Ovary (tissue), 9 donors: ENCODE results near the gene SNRPE. TPM values are rescaled to one million over a fixed set of nuclear protein-coding genes. Genes with fewer than 3 reads are reported as not detected.

Experiments
- DNase-seq, 5 donors: peaks; one replicate each; pipeline ENCODE4 v3.0.0-alpha.2; 2019 to 2020
- H3K27ac ChIP-seq, 2 donors: fragments of 200-600 bp; one replicate each; pipeline versions ENCODE4 v1.5.1 to v1.8.0; 2019 to 2022
- H3K27me3 ChIP-seq: fragments of 200-600 bp; one replicate; pipeline ENCODE4 v1.8.0; 2022
- H3K36me3 ChIP-seq: fragments of 200-600 bp; sonication (generic); one replicate; pipeline ENCODE4 v1.5.1; 2019
- H3K4me1 ChIP-seq: one replicate; pipeline ENCODE4 v1.8.1; 2013; ENCODE audit warnings: mild to moderate bottlenecking, moderate library complexity; ENCODE audit not compliant: insufficient read depth
- H3K4me3 ChIP-seq: fragments of 200-600 bp; sonication (generic); one replicate; pipeline ENCODE4 v1.5.1; 2017
- H3K9me3 ChIP-seq, 2 donors: fragments of 200-600 bp in 1 of 2; sonication (generic) in 1 of 2; one replicate each; pipeline versions ENCODE4 v1.5.1 to v1.8.1; 2013 to 2019; ENCODE audit warnings: mild to moderate bottlenecking in 1 of 2, moderate library complexity in 1 of 2
- EP300 ChIP-seq: sonication (generic); formaldehyde crosslinking; IDR thresholded peaks from one replicate; pipeline ENCODE4 v1.6.1; 2017; ENCODE audit warnings: antibody characterized with exemption
- POLR2A ChIP-seq: fragments of 450-650 bp; IDR thresholded peaks from one replicate; pipeline ENCODE4 v1.6.1; 2017; ENCODE audit warnings: antibody characterized with exemption, mild to moderate bottlenecking, moderate library complexity
- WGBS, 3 donors: extraction: QIAGEN DNeasy Blood & Tissue Kit in 1 of 3; methylation state at CpG; one replicate each; pipeline versions ENCODE4 v1.1.5 to v1.1.7; 2013 to 2017; 5-methylcytosine and 5-hydroxymethylcytosine counted together
- intact Hi-C, 4 donors: fragments of 100-400 bp; cut with DNase I; formaldehyde crosslinking; loops; one replicate each; pipeline versions ENCODE4 v1.11.0 to v1.15.1; 2022 to 2023
- polyA plus RNA-seq, 2 donors: library from polyadenylated mRNA; stranded (reverse); fragments of 200-250 nt in 1 of 2; fragments of 350-450 nt in 1 of 2; fragmentation: Illumina TruSeq in 1 of 2; extraction: RNeasy Lipid Tissue Mini Kit (QIAGEN cat#74804) in 1 of 2; gene quantifications; one replicate each; pipeline ENCODE4 v1.2.3, GENCODE V29; 2013 to 2014
- total RNA-seq, 7 donors: library from RNA; depleted of rRNA in 2 of 7; stranded (reverse); fragments of >200 nt in 2 of 7; fragmentation: NEBNext Ultra II Directional in 3 of 7; extraction: Animal tissue kit (Norgen Biotek cat#: 25700) in 3 of 7; gene quantifications; one replicate each; pipeline versions ENCODE4 v1.1.0 to v1.2.4, GENCODE V29; 2016 to 2023
- TF ChIP-seq, protein P1 (sequence below), 3 donors: fragments of 450-650 bp in 2 of 3; fragments of 200-600 bp in 1 of 3; IDR thresholded peaks; one replicate each; pipeline versions ENCODE4 v1.5.1 to v1.8.0; 2016 to 2022; ENCODE audit warnings: antibody characterized with exemption in 3 of 3, mild to moderate bottlenecking in 1 of 3
- donor health status: DM: no; HTN: no; CAD: no; lungs with moderate emphysema.
- donor health status: DM: no; HTN: no; CAD: no.
- donor health status: Bipolar disorder and iron deficiency.
- donor health status: DM: yes; HTN: yes; CAD: no.
- donor health status: DM: no; HTN: no; CAD: no.
- donor health status: DM: yes; HTN: yes; CAD: no.

The SNRPE gene
- total and polyA plus RNA-seq, 9 donors = 72.5 to 168 (median 136) TPM

DNA sequence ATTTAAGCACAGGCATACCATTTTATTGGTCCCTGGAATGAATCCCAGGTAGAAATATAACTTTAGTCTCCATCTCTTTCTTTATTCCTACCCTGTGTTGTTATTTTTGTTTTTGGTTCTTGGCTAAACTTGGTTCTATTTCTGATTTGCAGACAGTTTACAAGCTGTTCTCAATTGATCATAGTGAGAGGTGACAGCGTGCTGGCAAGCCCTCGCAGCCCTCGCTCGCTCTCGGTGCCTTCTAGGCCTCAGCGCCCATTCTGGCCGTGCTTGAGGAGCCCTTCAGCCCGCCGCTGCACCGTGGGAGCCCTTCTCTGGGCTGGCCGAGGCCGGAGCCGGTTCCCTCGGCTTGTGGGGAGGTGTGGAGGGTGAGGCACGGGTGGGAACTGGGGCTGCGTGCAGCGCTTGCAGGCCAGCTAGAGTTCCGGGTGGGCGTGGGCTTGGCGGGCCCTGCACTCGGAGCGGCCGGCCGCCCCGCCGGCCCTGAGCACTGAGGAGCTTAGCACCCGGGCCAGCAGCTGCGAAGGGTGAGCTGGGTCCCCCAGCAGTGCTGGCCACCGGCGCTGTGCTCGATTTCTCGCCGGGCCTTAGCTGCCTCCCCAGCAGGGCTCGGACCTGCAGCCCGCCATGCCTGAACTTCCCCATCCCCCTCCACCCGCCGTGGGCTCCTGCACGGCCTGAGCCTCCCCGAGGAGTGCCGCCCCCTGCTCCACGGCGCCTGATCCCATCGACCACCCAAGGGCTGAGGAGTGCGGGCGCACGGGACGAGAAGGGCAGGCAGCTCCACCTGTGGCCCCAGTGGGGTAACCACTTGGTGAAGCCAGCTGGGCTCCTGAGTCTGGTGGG lies 38.7 kb downstream of the SNRPE start:
- H3K27ac ChIP-seq = no peak overlapping the region
- H3K9me3 ChIP-seq = no peaks in the 10 kb centered on the region
- no peaks in the 10 kb centered on the region for H3K36me3 ChIP-seq
- DNase-seq = no peak
- no peaks in the 10 kb centered on the region for H3K27me3 ChIP-seq
- TF ChIP-seq EP300 (no peak), POLR2A (no peak)
- TF ChIP-seq, protein P1, sequence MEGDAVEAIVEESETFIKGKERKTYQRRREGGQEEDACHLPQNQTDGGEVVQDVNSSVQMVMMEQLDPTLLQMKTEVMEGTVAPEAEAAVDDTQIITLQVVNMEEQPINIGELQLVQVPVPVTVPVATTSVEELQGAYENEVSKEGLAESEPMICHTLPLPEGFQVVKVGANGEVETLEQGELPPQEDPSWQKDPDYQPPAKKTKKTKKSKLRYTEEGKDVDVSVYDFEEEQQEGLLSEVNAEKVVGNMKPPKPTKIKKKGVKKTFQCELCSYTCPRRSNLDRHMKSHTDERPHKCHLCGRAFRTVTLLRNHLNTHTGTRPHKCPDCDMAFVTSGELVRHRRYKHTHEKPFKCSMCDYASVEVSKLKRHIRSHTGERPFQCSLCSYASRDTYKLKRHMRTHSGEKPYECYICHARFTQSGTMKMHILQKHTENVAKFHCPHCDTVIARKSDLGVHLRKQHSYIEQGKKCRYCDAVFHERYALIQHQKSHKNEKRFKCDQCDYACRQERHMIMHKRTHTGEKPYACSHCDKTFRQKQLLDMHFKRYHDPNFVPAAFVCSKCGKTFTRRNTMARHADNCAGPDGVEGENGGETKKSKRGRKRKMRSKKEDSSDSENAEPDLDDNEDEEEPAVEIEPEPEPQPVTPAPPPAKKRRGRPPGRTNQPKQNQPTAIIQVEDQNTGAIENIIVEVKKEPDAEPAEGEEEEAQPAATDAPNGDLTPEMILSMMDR (IDR thresholded peaks at IDR 0.05) = no peak
- intact Hi-C loops = no loop called here
- no peak overlapping the region for H3K4me3 ChIP-seq
- WGBS, 3 donors = 92 to 94% (median 93%) methylated on average over 36 to 47 of the region's 47 CpGs
- H3K4me1 ChIP-seq = no peaks in the 10 kb centered on the region

DNA sequence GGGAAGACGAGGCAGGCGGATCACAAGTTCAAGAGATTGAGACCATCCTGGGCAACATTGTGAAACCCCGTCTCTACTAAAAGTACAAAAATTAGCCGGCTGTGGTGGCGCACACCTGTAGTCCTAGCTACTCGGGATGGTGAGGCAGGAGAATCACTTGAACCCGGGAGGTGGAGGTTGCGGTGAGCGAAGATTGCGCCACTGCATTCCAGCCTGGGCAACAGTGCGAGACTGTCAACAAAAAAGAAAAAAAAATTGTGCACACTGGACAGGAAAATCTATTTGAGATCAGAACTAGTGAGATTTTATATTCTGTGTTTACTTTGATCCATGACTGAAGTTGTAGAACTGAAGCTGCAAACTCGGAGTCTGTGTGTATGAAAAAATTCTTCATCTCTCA lies 40.2 kb downstream of the SNRPE start:
- no peak for DNase-seq
- TF ChIP-seq, protein P1 (IDR thresholded peaks at IDR 0.05) = no peak
- TF ChIP-seq EP300 = no peak
- no peak for TF ChIP-seq POLR2A

DNA sequence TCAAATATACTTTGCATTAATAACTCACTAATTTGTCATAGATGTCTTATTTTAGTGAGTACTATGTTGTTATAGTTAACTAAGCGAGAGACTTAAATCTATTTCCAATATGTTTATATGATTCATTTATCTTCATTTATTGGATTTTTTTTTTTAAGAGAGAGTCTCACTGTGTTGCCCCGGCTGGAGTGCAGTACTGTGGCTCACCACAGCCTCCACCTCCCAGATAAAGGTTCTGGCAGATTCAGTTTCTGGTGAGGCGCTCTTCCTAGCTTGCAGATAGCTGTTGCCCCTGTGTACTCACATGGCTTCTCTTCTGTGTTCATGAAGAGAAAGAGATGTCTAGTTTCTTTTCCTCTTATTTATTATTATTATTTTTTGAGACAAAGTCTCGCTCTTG lies 43.9 kb downstream of the SNRPE start:
- TF ChIP-seq EP300 = no peak
- TF ChIP-seq POLR2A = no peak
- TF ChIP-seq, protein P1 (IDR thresholded peaks at IDR 0.05) = no peak
- 85 to 90% (median 89%) methylated on average over 4 of the region's 4 CpGs for WGBS, 3 donors
- H3K27ac ChIP-seq = no peak overlapping the region
- intact Hi-C loops = no loop called here
- DNase-seq = no peak
- no peak overlapping the region for H3K4me3 ChIP-seq
- H3K9me3 ChIP-seq = no peaks in the 10 kb centered on the region
- H3K36me3 ChIP-seq = no peaks in the 10 kb centered on the region
- H3K27me3 ChIP-seq = no peaks in the 10 kb centered on the region
- H3K4me1 ChIP-seq = no peaks in the 10 kb centered on the region

More for the DNA sequence above, 40.2 kb downstream of the SNRPE start:
- Histone ChIP-seq H3K4me1 (no peaks in the 10 kb centered on the region), H3K9me3 (no peaks in the 10 kb centered on the region), H3K27ac (no peak overlapping the region), H3K4me3 (no peak overlapping the region), H3K36me3 (no peaks in the 10 kb centered on the region), H3K27me3 (no peaks in the 10 kb centered on the region)
- 89 to 93% (median 92%) methylated on average over 12 of the region's 12 CpGs for WGBS, 3 donors
- intact Hi-C loops = no loop called here

DNA sequence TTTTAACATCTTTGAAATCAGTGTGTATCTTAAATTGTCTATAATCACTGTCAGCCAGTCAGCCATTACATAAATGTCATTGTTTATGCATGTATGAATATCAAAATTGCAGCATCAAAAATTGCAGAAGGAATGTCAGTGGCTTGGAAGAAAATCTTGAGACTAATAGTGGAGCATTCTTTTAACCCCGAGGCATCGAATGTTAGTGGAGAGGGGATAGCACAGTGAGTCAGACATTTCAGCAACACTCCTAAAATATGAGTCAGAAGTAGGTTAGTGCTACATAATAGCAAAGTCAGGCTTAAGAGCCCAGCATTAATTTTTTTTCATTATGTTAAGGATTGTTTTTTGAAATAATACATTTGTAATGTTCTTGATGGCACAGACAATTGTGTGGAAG lies 45.5 kb downstream of the SNRPE start:
- Histone ChIP-seq H3K4me3 (no peak overlapping the region), H3K36me3 (no peaks in the 10 kb centered on the region), H3K9me3 (no peaks in the 10 kb centered on the region), H3K4me1 (no peaks in the 10 kb centered on the region), H3K27ac (no peak overlapping the region), H3K27me3 (no peaks in the 10 kb centered on the region)
- intact Hi-C loops = no loop called here
- DNase-seq = no peak
- TF ChIP-seq EP300 = no peak
- TF ChIP-seq POLR2A = no peak
- TF ChIP-seq, protein P1 (IDR thresholded peaks at IDR 0.05) = no peak
- 6 to 26% (median 13%) methylated on average over 2 of the region's 2 CpGs for WGBS, 3 donors
